GM12891 (cell line): Measurements from ENCODE around the gene SDK1.

Experiments used
- POLR2A ChIP-seq: IDR thresholded peaks from 2 replicates; pipeline ENCODE4 v1.6.1; 2011; ENCODE audit warnings: low read depth, low read length, control low read depth
- POLR2AphosphoS5 ChIP-seq: IDR thresholded peaks from 2 replicates; pipeline ENCODE4 v1.6.1; 2011; ENCODE audit warnings: low read depth, low read length, control low read depth

- no peak for TF ChIP-seq POLR2AphosphoS5
- TF ChIP-seq POLR2A, result no peak
Measured at GRCh38 chr7:4136501-4137110, 835.6 kb downstream of the SDK1 start.
